Liver (tissue), 3 donors: ENCODE data around the gene ZW10.

ENCODE experiments used
- GABPA ChIP-seq, 2 donors: IDR thresholded peaks in 1 of 2; conservative IDR thresholded peaks in 1 of 2; 2 replicates each; pipeline ENCODE4 v1.6.1; 2016; ENCODE audit warnings: antibody characterized with exemption in 2 of 2, mild to moderate bottlenecking in 1 of 2, moderate library complexity in 1 of 2
- HNF4G ChIP-seq: IDR thresholded peaks from 2 replicates; pipeline ENCODE4 v1.6.1; 2016; ENCODE audit warnings: antibody characterized with exemption
- JUND ChIP-seq, 2 donors: IDR thresholded peaks; 2 replicates each; pipeline ENCODE4 v1.6.1; 2016; ENCODE audit warnings: antibody characterized with exemption in 2 of 2
- RAD21 ChIP-seq, 2 donors: IDR thresholded peaks; 2 replicates each; pipeline ENCODE4 v1.6.1; 2016; ENCODE audit warnings: antibody characterized with exemption in 2 of 2, mild to moderate bottlenecking in 2 of 2
- TAF1 ChIP-seq: conservative IDR thresholded peaks from 2 replicates; pipeline ENCODE4 v1.6.1; 2016; ENCODE audit warnings: antibody characterized with exemption, mild to moderate bottlenecking
- YY1 ChIP-seq: IDR thresholded peaks from 2 replicates; pipeline ENCODE4 v1.6.1; 2016; ENCODE audit warnings: antibody characterized with exemption, mild to moderate bottlenecking
- TF ChIP-seq, protein P1 (sequence below): fragments of 150-350 bp; IDR thresholded peaks from 2 replicates; pipeline ENCODE4 v1.5.1; 2017; ENCODE audit warnings: improper control_type of control experiment, low read depth, low read length; ENCODE audit not compliant: missing input control
- TF ChIP-seq, protein P2 (sequence below): IDR thresholded peaks from 2 replicates; pipeline ENCODE4 v1.6.1; 2016; ENCODE audit warnings: antibody characterized with exemption, mild to moderate bottlenecking
- TF ChIP-seq, protein P3 (sequence below): IDR thresholded peaks from 2 replicates; pipeline ENCODE4 v1.6.1; 2016; ENCODE audit warnings: antibody characterized with exemption
- donor health status: healthy.
- donor health status: healthy.

DNA sequence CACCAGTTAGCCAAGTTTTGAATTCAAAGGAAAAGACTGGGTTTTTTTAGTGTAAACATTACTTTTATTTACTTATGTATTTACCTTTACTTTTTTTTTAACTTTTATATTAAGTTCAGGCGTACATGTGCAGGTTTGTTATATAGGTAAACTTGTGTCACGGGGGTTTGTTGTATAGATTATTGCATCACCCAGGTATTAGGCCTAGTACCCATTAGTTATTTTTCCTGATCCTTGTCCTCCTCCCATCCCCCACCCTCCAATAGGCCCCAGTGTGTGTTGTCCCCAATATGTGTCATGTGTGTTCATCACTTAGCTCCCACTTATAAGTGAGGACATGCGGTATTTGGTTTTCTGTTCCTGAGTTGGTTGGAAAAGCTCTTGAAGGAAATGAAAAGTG is 20.6 kb downstream of the ZW10 start:
- TF ChIP-seq, protein P1, sequence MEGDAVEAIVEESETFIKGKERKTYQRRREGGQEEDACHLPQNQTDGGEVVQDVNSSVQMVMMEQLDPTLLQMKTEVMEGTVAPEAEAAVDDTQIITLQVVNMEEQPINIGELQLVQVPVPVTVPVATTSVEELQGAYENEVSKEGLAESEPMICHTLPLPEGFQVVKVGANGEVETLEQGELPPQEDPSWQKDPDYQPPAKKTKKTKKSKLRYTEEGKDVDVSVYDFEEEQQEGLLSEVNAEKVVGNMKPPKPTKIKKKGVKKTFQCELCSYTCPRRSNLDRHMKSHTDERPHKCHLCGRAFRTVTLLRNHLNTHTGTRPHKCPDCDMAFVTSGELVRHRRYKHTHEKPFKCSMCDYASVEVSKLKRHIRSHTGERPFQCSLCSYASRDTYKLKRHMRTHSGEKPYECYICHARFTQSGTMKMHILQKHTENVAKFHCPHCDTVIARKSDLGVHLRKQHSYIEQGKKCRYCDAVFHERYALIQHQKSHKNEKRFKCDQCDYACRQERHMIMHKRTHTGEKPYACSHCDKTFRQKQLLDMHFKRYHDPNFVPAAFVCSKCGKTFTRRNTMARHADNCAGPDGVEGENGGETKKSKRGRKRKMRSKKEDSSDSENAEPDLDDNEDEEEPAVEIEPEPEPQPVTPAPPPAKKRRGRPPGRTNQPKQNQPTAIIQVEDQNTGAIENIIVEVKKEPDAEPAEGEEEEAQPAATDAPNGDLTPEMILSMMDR: no peak
- TF ChIP-seq GABPA (IDR thresholded peaks at IDR 0.05 in 1 of 2, conservative IDR thresholded peaks at IDR 0.05 in 1 of 2) (no peak), HNF4G (no peak), YY1 (no peak), TAF1 (no peak), RAD21 (IDR thresholded peaks at IDR 0.05) (no peak), JUND (IDR thresholded peaks at IDR 0.05) (no peak)
- TF ChIP-seq, protein P2, sequence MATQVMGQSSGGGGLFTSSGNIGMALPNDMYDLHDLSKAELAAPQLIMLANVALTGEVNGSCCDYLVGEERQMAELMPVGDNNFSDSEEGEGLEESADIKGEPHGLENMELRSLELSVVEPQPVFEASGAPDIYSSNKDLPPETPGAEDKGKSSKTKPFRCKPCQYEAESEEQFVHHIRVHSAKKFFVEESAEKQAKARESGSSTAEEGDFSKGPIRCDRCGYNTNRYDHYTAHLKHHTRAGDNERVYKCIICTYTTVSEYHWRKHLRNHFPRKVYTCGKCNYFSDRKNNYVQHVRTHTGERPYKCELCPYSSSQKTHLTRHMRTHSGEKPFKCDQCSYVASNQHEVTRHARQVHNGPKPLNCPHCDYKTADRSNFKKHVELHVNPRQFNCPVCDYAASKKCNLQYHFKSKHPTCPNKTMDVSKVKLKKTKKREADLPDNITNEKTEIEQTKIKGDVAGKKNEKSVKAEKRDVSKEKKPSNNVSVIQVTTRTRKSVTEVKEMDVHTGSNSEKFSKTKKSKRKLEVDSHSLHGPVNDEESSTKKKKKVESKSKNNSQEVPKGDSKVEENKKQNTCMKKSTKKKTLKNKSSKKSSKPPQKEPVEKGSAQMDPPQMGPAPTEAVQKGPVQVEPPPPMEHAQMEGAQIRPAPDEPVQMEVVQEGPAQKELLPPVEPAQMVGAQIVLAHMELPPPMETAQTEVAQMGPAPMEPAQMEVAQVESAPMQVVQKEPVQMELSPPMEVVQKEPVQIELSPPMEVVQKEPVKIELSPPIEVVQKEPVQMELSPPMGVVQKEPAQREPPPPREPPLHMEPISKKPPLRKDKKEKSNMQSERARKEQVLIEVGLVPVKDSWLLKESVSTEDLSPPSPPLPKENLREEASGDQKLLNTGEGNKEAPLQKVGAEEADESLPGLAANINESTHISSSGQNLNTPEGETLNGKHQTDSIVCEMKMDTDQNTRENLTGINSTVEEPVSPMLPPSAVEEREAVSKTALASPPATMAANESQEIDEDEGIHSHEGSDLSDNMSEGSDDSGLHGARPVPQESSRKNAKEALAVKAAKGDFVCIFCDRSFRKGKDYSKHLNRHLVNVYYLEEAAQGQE: no peak
- TF ChIP-seq, protein P3, sequence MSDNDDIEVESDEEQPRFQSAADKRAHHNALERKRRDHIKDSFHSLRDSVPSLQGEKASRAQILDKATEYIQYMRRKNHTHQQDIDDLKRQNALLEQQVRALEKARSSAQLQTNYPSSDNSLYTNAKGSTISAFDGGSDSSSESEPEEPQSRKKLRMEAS: no peak
